PC-9 (cell line): ENCODE measurements around the gene CUL2.
"Not testable (repeated sequence)": the region's sequence is repeated elsewhere in the genome, so short reads cannot be mapped to it uniquely, and the experiment has no call there.

Experiments used
- CTCF ChIP-seq: fragments of 200-600 bp; sonication (generic); conservative IDR thresholded peaks from 2 replicates; pipeline ENCODE4 v1.6.1; 2017; ENCODE audit warnings: mixed run types, antibody characterized with exemption, mild to moderate bottlenecking, moderate library complexity
- EZH2 ChIP-seq: fragments of 200-600 bp; sonication (generic); IDR thresholded peaks from 2 replicates; pipeline ENCODE4 v1.8.0; 2017; ENCODE audit warnings: antibody characterized with exemption, low read depth

- not testable (repeated sequence) for TF ChIP-seq CTCF, EZH2
These were observed 117.0 kb downstream of the CUL2 start for GRCh38 chr10:34973121-34973520.
